ENCODE data around the gene BBX.

DNA sequence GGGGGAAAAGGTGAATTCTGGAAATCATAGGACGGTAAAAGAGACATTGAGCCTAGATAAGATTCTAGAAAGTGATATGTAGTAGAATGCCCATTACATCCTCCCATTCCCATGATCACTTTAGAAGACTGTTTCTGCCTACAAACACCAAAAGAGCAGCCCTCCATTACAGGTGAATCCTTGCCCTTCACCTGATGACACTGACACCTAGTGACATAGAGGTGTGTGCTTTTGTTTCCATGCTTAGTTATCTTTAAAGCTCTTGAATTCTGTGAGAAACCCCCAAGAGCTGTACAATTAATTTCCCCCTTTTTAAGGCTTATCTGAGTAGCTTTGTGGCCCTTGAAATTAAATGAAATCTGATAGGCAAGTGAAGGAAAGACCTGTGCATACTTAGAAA is 8.3 kb upstream of the BBX start:
- TF ChIP-seq CTCF (IDR thresholded peaks at IDR 0.05; ENCODE audit: poor library complexity, severe bottlenecking) = no peak
- no peak for TF ChIP-seq EZH2 (IDR thresholded peaks at IDR 0.05; ENCODE audit: borderline replicate concordance, insufficient read depth, low read length, poor library complexity, severe bottlenecking)
- no peak for TF ChIP-seq SMC3 (conservative IDR thresholded peaks at IDR 0.05; ENCODE audit: poor library complexity)

All from neural cell (in vitro differentiated cells).